GM23338 (cell line): Measurements from ENCODE around the gene DCPS. TPM values are rescaled to one million over a fixed set of nuclear protein-coding genes. Genes with fewer than 3 reads are reported as not detected.

Experiments
- ATAC-seq: fragments of 200-7000 bp; cut with Tn5 transposase; 3 replicates; pipeline ENCODE4 v1.9.1; 2020
- DNase-seq: peaks from one replicate; pipeline ENCODE4 v3.0.0-alpha.2; 2015; ENCODE audit warnings: low spot score
- H2AFZ ChIP-seq: fragments of 200-600 bp; sonication (generic); 2 replicates; pipeline ENCODE4 v1.8.0; 2016; ENCODE audit warnings: antibody characterized with exemption, mild to moderate bottlenecking, moderate library complexity
- H3F3A ChIP-seq: fragments of 200-600 bp; sonication (generic); replicated peaks from 2 replicates; pipeline ENCODE4 v1.8.0; 2017; ENCODE audit warnings: antibody characterized with exemption, mixed run types, low read depth
- H3K27ac ChIP-seq: fragments of 200-600 bp; sonication (generic); 2 replicates; pipeline ENCODE4 v1.6.1; 2016; ENCODE audit warnings: low read depth
- H3K27me3 ChIP-seq: fragments of 200-600 bp; sonication (generic); 2 replicates; pipeline ENCODE4 v1.8.0; 2016; ENCODE audit warnings: mild to moderate bottlenecking, mixed run types, moderate library complexity; ENCODE audit not compliant: insufficient read depth
- H3K36me3 ChIP-seq: fragments of 200-600 bp; sonication (generic); 2 replicates; pipeline ENCODE4 v1.8.0; 2016; ENCODE audit warnings: mild to moderate bottlenecking; ENCODE audit not compliant: insufficient read depth
- H3K4me1 ChIP-seq: fragments of 200-600 bp; sonication (generic); 2 replicates; pipeline ENCODE4 v1.8.0; 2016; ENCODE audit warnings: mild to moderate bottlenecking, moderate library complexity; ENCODE audit not compliant: insufficient read depth
- H3K4me2 ChIP-seq: fragments of 200-600 bp; sonication (generic); 2 replicates; pipeline ENCODE4 v1.7.1; 2017; ENCODE audit warnings: mixed run types
- H3K4me3 ChIP-seq: fragments of 200-600 bp; sonication (generic); 2 replicates; pipeline ENCODE4 v1.6.1; 2016; ENCODE audit warnings: mixed run types
- H3K79me2 ChIP-seq: fragments of 200-600 bp; sonication (generic); replicated peaks from 2 replicates; pipeline ENCODE4 v1.8.0; 2017; ENCODE audit warnings: mild to moderate bottlenecking; ENCODE audit not compliant: insufficient read depth
- H3K9me2 ChIP-seq: fragments of 200-600 bp; sonication (generic); 2 replicates; pipeline ENCODE4 v1.8.0; 2017; ENCODE audit not compliant: insufficient read depth
- H4K20me1 ChIP-seq: fragments of 200-600 bp; sonication (generic); replicated peaks from 2 replicates; pipeline ENCODE4 v1.8.0; 2017; ENCODE audit warnings: mild to moderate bottlenecking; ENCODE audit not compliant: insufficient read depth
- H3K27ac Mint-ChIP-seq: 2 replicates; pipeline ENCODE4 v1.8.0; 2020; ENCODE audit warnings: inconsistent platforms, mild to moderate bottlenecking, moderate library complexity, mixed read lengths
- H3K27me3 Mint-ChIP-seq: 3 replicates; pipeline ENCODE4 v1.8.0; 2022; ENCODE audit warnings: low read depth, mild to moderate bottlenecking, moderate library complexity, mixed read lengths, inconsistent platforms; ENCODE audit not compliant: insufficient read depth, poor library complexity
- H3K36me3 Mint-ChIP-seq: 3 replicates; pipeline ENCODE4 v1.8.0; 2021; ENCODE audit warnings: low read depth, mild to moderate bottlenecking, inconsistent platforms, moderate library complexity, mixed read lengths
- H3K4me1 Mint-ChIP-seq: 3 replicates; pipeline ENCODE4 v1.8.0; 2020; ENCODE audit warnings: mild to moderate bottlenecking, inconsistent platforms, mixed read lengths
- H3K4me3 Mint-ChIP-seq: 3 replicates; pipeline ENCODE4 v1.8.0; 2021; ENCODE audit warnings: moderate library complexity, mild to moderate bottlenecking, inconsistent platforms, mixed read lengths
- H3K9me3 Mint-ChIP-seq: 3 replicates; pipeline ENCODE4 v1.8.0; 2020; ENCODE audit warnings: moderate library complexity, mild to moderate bottlenecking, inconsistent platforms, mixed read lengths
- EZH2 ChIP-seq: fragments of 200-600 bp; sonication (generic); IDR thresholded peaks from one replicate; pipeline ENCODE4 v1.8.0; 2017; ENCODE audit warnings: antibody characterized with exemption, mild to moderate bottlenecking, low read depth; ENCODE audit not compliant: unreplicated experiment
- REST ChIP-seq: IDR thresholded peaks from one replicate; pipeline ENCODE4 v1.6.1; 2018; ENCODE audit warnings: antibody characterized with exemption; ENCODE audit not compliant: unreplicated experiment
- STAT1 ChIP-seq: IDR thresholded peaks from one replicate; pipeline ENCODE4 v1.6.1; 2016; ENCODE audit warnings: antibody characterized with exemption; ENCODE audit not compliant: unreplicated experiment
- ZNF114 ChIP-seq: fragments of 250-450 bp; sonication (Bioruptor Pico); IDR thresholded peaks from 2 replicates; pipeline ENCODE4 v1.5.0; 2020; ENCODE audit warnings: mild to moderate bottlenecking, moderate library complexity
- ZNF331 ChIP-seq: fragments of 250-450 bp; sonication (Bioruptor Pico); IDR thresholded peaks from 2 replicates; pipeline ENCODE4 v1.5.0; 2020; ENCODE audit warnings: low read depth, mild to moderate bottlenecking, moderate library complexity
- ZNF462 ChIP-seq: fragments of 250-450 bp; sonication (Bioruptor Pico); IDR thresholded peaks from 2 replicates; pipeline ENCODE4 v1.5.0; 2020; ENCODE audit warnings: mild to moderate bottlenecking, moderate library complexity
- polyA plus RNA-seq: library from polyadenylated mRNA; unstranded; fragments of >200 nt; fragmentation: Nextera tagmentation; extraction: Ambion mirVana; gene quantifications from 2 replicates; pipeline ENCODE4 v1.2.1, GENCODE V29; 2016
- total RNA-seq: library from RNA; depleted of rRNA; stranded (reverse); fragments of >200 nt; shearing (Covaris generic); gene quantifications from 2 replicates; pipeline ENCODE4 v1.2.3, GENCODE V29; 2014

The DCPS gene
- total and polyA plus RNA-seq, 2 experiments from 2014 or later: 26.8 to 46.4 TPM

GRCh38 chr11:126357969-126358762 lies 54.3 kb downstream of the DCPS start:
- no peak for TF ChIP-seq ZNF331 (CRISPR knock-in tag)
- TF ChIP-seq ZNF462 (CRISPR knock-in tag): no peak
- TF ChIP-seq ZNF114 (CRISPR knock-in tag): no peak
- no peak for TF ChIP-seq REST
- no peak for TF ChIP-seq STAT1
- TF ChIP-seq EZH2: no peak
- H3K4me3 ChIP-seq: no peak overlapping the region
- peaks cover 3% of the 10 kb centered on the region; the same call in 1 of the 2 replicates for H4K20me1 ChIP-seq
- no peak overlapping the region for H3K4me2 ChIP-seq
- Mint-ChIP-seq H3K27ac (no peak overlapping the region), H3K4me3 (no peak overlapping the region), H3K36me3 (no peaks in the 10 kb centered on the region; the same call in 2 of the 3 replicates), H3K9me3 (no peaks in the 10 kb centered on the region), H3K27me3 (peaks cover 5% of the 10 kb centered on the region), H3K4me1 (peaks cover 59% of the 10 kb centered on the region)
- DNase-seq (no peak), ATAC-seq (no peak)
- H3K4me1 ChIP-seq: peaks cover 29% of the 10 kb centered on the region
- no peak overlapping the region for H2AFZ ChIP-seq
- no peaks in the 10 kb centered on the region for H3K27me3 ChIP-seq
- H3K27ac ChIP-seq: no peak overlapping the region
- peaks cover 52% of the 10 kb centered on the region for H3K79me2 ChIP-seq
- no peaks in the 10 kb centered on the region for H3K9me2 ChIP-seq
- H3F3A ChIP-seq: no peaks in the 10 kb centered on the region
- H3K36me3 ChIP-seq: no peaks in the 10 kb centered on the region
